Adrenal gland (tissue), 12 donors: ENCODE results near the gene PUM2. TPM values are rescaled to one million over a fixed set of nuclear protein-coding genes. Genes with fewer than 3 reads are reported as not detected.
"Not testable (repeated sequence)": the region's sequence is repeated elsewhere in the genome, so short reads cannot be mapped to it uniquely, and the experiment has no call there.

Source experiments
- DNase-seq, 7 donors: peaks; one replicate each; pipeline ENCODE4 v3.0.0-alpha.2; 2019 to 2020
- H3K27ac ChIP-seq, 5 donors: fragments of 200-600 bp; sonication (generic) in 4 of 5; 1 replicate in 3 of 5; 2 replicates in 2 of 5; pipeline versions ENCODE4 v1.5.1 to v1.8.0; 2016 to 2020; ENCODE audit warnings: mild to moderate bottlenecking in 1 of 5
- H3K27me3 ChIP-seq: fragments of 200-600 bp; 2 replicates; pipeline ENCODE4 v1.8.0; 2021
- H3K36me3 ChIP-seq, 2 donors: fragments of 200-600 bp; replicated peaks in 1 of 2; 1 replicate in 1 of 2; 2 replicates in 1 of 2; pipeline versions ENCODE4 v1.5.1 to v1.8.0; 2018 to 2022
- H3K4me1 ChIP-seq, 2 donors: fragments of 200-600 bp; replicated peaks in 1 of 2; 1 replicate in 1 of 2; 2 replicates in 1 of 2; pipeline versions ENCODE4 v1.5.1 to v1.8.0; 2018 to 2021
- H3K4me3 ChIP-seq, 4 donors: fragments of 200-600 bp; sonication (generic) in 3 of 4; one replicate each; pipeline ENCODE4 v1.5.1; 2016 to 2018
- H3K9me3 ChIP-seq, 3 donors: fragments of 200-600 bp; sonication (generic) in 1 of 3; replicated peaks in 1 of 3; 1 replicate in 2 of 3; 2 replicates in 1 of 3; pipeline versions ENCODE4 v1.5.1 to v1.8.0; 2016 to 2021
- POLR2A ChIP-seq, 2 donors: fragments of 450-650 bp; IDR thresholded peaks; one replicate each; pipeline ENCODE4 v1.6.1; 2017; ENCODE audit warnings: antibody characterized with exemption in 2 of 2, mild to moderate bottlenecking in 2 of 2, moderate library complexity in 1 of 2
- WGBS, 4 donors: extraction: QIAGEN DNeasy Blood & Tissue Kit in 2 of 4; methylation state at CpG; one replicate each; pipeline versions ENCODE4 v1.1.5 to v1.1.7; 2013 to 2017; 5-methylcytosine and 5-hydroxymethylcytosine counted together
- intact Hi-C, 2 donors: fragments of 100-400 bp; cut with DNase I; formaldehyde crosslinking; loops; one replicate each; pipeline versions ENCODE4 v1.14.1 to v1.15.0; 2022 to 2023
- polyA plus RNA-seq, 3 donors: library from polyadenylated mRNA; stranded (reverse); fragments of 200-250 nt in 2 of 3; fragments of 350-450 nt in 1 of 3; fragmentation: Illumina TruSeq in 1 of 3; extraction: RNeasy Lipid Tissue Mini Kit (QIAGEN cat#74804) in 1 of 3; gene quantifications; one replicate each; pipeline ENCODE4 v1.2.3, GENCODE V29; 2013 to 2014
- total RNA-seq, 9 donors: library from RNA; depleted of rRNA in 4 of 9; stranded (reverse); fragments of >200 nt in 4 of 9; fragments of 120-200 nt in 1 of 9; fragmentation: NEBNext Ultra II Directional in 1 of 9; extraction: Animal tissue kit (Norgen Biotek cat#: 25700) in 1 of 9; gene quantifications; one replicate each; pipeline versions ENCODE4 v1.1.0 to v1.2.4, GENCODE V29; 2013 to 2023
- TF ChIP-seq, protein P1 (sequence below), 6 experiments: fragments of 450-650 bp in 4 of 6; fragments of 200-600 bp in 2 of 6; sonication (generic) in 1 of 6; IDR thresholded peaks; 1 replicate in 5 of 6; 2 replicates in 1 of 6; pipeline versions ENCODE4 v1.5.1 to v1.8.0; 2016 to 2021; ENCODE audit warnings: antibody characterized with exemption in 6 of 6, mild to moderate bottlenecking in 2 of 6, moderate library complexity in 1 of 6
- donor health status: healthy with polysubstance abuse.
- donor health status: Bipolar disorder and iron deficiency.
- donor health status: DM: yes; HTN: yes; CAD: no.
- donor health status: DM: no; HTN: no; CAD: no.
- donor health status: DM: no; HTN: no; CAD: no.
- donor health status: DM: yes; HTN: yes; CAD: no.

PUM2 gene
- total and polyA plus RNA-seq, 12 donors: 25.5 to 105 (median 53.3) TPM

DNA sequence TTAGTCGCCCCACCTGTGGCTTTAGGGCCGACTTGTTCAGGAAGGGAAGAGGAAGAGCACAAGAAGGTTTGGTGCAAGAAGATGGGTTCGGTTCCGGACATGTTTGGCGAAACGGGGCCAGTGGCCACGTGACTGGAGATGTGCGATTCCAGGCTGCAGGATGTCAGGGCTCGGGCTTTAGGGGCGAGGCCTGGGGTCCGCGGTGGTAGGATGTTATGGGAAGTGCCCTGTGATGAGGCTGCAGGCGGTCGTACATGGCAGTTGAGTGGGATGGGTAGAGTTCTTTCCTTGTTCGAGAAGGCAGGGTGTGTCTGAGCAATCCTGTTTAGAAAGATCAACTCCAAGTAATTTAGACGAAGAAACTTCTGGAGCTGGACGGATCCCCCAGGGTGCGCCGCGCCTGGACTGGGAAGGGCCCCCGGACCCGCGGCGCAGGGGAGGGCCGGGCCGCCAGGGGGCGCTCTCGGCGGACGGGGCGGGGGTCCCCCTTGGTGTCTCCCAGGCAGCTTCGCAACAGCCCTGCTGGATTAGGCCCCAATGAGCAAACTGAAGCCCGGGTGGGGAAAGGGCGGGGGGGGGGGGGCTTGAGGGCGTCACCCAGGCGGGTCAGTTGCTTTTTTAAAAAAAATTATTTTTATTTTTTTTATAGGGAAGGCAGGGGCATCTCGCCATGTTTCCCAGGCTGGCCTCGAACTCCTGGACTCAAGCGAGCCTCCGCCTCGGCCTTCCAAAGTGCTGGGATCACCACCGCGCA, 108.5 kb downstream of the PUM2 start:
- WGBS, 4 donors: 41 to 58% (median 47%) methylated on average over 24 to 43 of the region's 43 CpGs
- DNase-seq: no peak

DNA sequence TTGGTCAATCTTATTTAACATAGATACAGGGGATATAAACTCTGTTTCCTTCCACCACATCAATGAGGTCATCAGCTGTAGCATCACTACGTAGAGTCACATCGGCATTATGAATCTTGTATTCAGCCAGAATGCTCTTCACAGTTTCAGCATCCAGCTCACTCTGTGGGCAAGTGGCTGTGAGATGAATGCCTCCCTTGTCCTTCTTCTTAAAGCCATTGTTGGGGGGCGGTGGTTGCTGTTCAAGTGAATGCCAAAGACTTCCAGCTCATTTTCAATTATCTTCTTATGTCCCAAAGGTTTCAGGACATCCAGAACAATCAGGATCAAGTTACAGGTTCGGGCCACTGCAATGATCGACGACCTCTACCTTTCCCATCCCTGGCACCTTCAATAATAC, 110.4 kb downstream of the PUM2 start:
- intact Hi-C loops: loop anchor here in 1 of 2 donors (10.0 kb wide), 1 partner anchor 75 kb away; no protein-coding TSS in a partner anchor
- not testable (repeated sequence) for H3K4me3 ChIP-seq, H3K27me3 ChIP-seq, H3K4me1 ChIP-seq, H3K27ac ChIP-seq, DNase-seq, H3K9me3 ChIP-seq, H3K36me3 ChIP-seq
- WGBS, 4 donors: 90 to 97% (median 92%) methylated on average over 6 of the region's 6 CpGs

More for the DNA sequence above, 108.5 kb downstream of the PUM2 start:
- H3K27ac ChIP-seq: no peak overlapping the region
- peaks cover 0 to 4% of the 10 kb centered on the region in 2 donors for H3K36me3 ChIP-seq
- TF ChIP-seq, protein P1, sequence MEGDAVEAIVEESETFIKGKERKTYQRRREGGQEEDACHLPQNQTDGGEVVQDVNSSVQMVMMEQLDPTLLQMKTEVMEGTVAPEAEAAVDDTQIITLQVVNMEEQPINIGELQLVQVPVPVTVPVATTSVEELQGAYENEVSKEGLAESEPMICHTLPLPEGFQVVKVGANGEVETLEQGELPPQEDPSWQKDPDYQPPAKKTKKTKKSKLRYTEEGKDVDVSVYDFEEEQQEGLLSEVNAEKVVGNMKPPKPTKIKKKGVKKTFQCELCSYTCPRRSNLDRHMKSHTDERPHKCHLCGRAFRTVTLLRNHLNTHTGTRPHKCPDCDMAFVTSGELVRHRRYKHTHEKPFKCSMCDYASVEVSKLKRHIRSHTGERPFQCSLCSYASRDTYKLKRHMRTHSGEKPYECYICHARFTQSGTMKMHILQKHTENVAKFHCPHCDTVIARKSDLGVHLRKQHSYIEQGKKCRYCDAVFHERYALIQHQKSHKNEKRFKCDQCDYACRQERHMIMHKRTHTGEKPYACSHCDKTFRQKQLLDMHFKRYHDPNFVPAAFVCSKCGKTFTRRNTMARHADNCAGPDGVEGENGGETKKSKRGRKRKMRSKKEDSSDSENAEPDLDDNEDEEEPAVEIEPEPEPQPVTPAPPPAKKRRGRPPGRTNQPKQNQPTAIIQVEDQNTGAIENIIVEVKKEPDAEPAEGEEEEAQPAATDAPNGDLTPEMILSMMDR (IDR thresholded peaks at IDR 0.05): peak in 2 of 6 experiments; percentile 44 to 47
- no peak for TF ChIP-seq POLR2A (IDR thresholded peaks at IDR 0.05)
- intact Hi-C loops: loop anchor here in 1 of 2 donors (10.0 kb wide), 1 partner anchor 73 kb away; no protein-coding TSS in a partner anchor
- H3K4me1 ChIP-seq: no peaks in the 10 kb centered on the region
- H3K4me3 ChIP-seq: no peak overlapping the region
- no peaks in the 10 kb centered on the region for H3K9me3 ChIP-seq
- H3K27me3 ChIP-seq: no peaks in the 10 kb centered on the region

DNA sequence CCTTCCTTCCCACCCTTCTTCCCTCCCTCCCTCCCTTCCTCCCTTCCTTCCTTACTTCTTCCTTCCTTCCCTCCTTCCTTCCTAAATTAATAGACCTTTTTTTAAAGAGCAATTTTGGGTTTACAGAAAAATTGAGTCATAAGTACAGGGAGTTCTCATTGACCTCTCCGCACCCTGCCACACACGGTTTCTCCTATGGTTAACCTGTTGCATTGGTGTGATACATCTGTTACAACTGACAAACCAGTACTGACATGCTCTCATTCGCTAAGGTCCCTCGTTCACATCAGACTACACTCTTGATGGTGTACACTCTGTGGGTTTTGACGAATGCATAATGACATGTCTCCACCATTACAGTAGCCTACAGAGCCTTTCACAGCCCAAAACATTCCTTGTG, 114.1 kb downstream of the PUM2 start:
- no peak overlapping the region for H3K4me3 ChIP-seq
- 77 to 84% (median 80%) methylated on average over 5 of the region's 5 CpGs for WGBS, 4 donors
- H3K9me3 ChIP-seq: no peaks in the 10 kb centered on the region
- intact Hi-C loops: no loop called here
- DNase-seq: no peak
- no peaks in the 10 kb centered on the region for H3K36me3 ChIP-seq
- no peak overlapping the region for H3K27ac ChIP-seq
- no peaks in the 10 kb centered on the region for H3K4me1 ChIP-seq
- no peaks in the 10 kb centered on the region for H3K27me3 ChIP-seq
- TF ChIP-seq, protein P1 (IDR thresholded peaks at IDR 0.05): no peak
- TF ChIP-seq POLR2A (IDR thresholded peaks at IDR 0.05): no peak

DNA sequence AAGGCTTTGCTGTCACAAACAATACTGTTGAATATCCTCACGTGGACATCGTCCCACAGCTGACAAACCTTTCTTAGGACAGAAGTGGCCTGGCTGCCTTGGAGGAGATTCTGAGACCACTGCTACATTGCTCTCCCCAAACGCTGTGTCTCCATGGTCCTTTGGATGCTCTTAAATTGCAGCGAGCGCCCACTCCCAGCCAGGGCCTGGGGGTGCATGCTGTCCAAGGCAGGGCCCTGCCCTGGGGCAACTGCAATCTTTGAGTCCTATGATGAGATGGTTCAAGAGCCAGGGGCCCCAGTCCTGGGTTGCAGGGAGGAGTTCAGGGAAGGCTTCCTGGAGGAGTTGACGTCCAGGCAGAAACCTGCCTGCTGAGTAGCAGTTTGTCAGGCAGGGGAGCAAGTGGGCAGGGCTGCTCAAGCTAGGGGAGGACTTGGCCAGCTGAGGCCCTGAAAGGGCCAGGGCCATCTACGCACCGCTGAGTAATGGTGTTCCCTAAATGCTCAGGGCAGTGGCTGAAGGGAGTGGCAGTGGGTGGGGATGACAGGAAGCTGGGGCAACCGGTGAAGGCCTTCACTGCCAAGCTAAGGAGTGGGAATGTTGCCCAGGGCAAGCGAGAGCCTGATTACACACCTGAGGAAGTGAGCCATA, 114.9 kb downstream of the PUM2 start:
- TF ChIP-seq, protein P1 (IDR thresholded peaks at IDR 0.05): no peak
- TF ChIP-seq POLR2A (IDR thresholded peaks at IDR 0.05): no peak
- 80 to 86% (median 84%) methylated on average over 7 to 10 of the region's 10 CpGs for WGBS, 4 donors
- intact Hi-C loops: no loop called here

DNA sequence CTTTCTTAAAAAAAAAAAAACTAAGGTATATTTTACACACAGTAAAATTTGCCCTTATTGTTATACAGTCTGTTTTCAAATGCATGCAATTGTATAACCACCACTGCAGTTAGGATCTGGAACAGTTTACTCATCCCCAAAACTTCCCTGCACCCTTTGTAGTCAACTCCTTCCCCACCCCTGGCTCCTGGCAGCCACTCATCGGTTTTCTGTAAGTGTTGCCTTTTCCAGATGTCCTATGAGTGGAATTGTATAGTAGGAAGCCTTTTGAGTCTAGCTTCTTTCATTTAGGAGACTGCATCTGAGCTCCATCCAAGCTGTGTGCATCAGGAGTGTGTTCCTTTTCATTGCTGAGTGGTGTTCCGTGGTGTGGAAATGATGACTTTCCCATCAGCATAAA, 116.0 kb downstream of the PUM2 start:
- H3K27ac ChIP-seq, H3K27me3 ChIP-seq, intact Hi-C loops, H3K4me1 ChIP-seq, H3K4me3 ChIP-seq, H3K36me3 ChIP-seq, H3K9me3 ChIP-seq, DNase-seq: not testable (repeated sequence)
- WGBS, 4 donors: 76 to 89% (median 82%) methylated on average over 2 of the region's 2 CpGs

More for the DNA sequence above, 114.9 kb downstream of the PUM2 start:
- no peak overlapping the region for H3K4me3 ChIP-seq
- H3K27me3 ChIP-seq: no peaks in the 10 kb centered on the region
- no peak for DNase-seq
- no peaks in the 10 kb centered on the region for H3K4me1 ChIP-seq
- no peaks in the 10 kb centered on the region for H3K36me3 ChIP-seq
- H3K27ac ChIP-seq: no peak overlapping the region
- H3K9me3 ChIP-seq: no peaks in the 10 kb centered on the region
